HEK293 (cell line): ENCODE results near the gene CANT1.

Experiments
- BCL11A ChIP-seq: fragments of 450-650 bp; formaldehyde crosslinking; IDR thresholded peaks from 2 replicates; pipeline ENCODE4 v1.5.1; 2016; ENCODE audit warnings: low read depth, missing biosample characterization, missing genetic modification characterization
- MYNN ChIP-seq: fragments of 450-650 bp; formaldehyde crosslinking; IDR thresholded peaks from 2 replicates; pipeline ENCODE4 v1.5.1; 2016; ENCODE audit warnings: missing biosample characterization, missing genetic modification characterization, borderline replicate concordance
- TCF7L2 ChIP-seq: IDR thresholded peaks from 2 replicates; pipeline ENCODE4 v1.6.1; 2011; ENCODE audit warnings: low read depth, mild to moderate bottlenecking, inconsistent platforms, low read length, moderate library complexity, borderline replicate concordance
- ZBTB17 ChIP-seq: fragments of 450-650 bp; formaldehyde crosslinking; IDR thresholded peaks from 2 replicates; pipeline ENCODE4 v1.5.1; 2016; ENCODE audit warnings: missing biosample characterization, missing genetic modification characterization
- ZNF2 ChIP-seq: fragments of 450-650 bp; formaldehyde crosslinking; IDR thresholded peaks from 2 replicates; pipeline ENCODE4 v1.5.1; 2016; ENCODE audit warnings: missing biosample characterization, missing genetic modification characterization
- ZNF248 ChIP-seq: fragments of 450-650 bp; formaldehyde crosslinking; IDR thresholded peaks from 2 replicates; pipeline ENCODE4 v1.5.1; 2017; ENCODE audit warnings: missing biosample characterization, missing genetic modification characterization
- ZNF571 ChIP-seq: fragments of 450-650 bp; formaldehyde crosslinking; IDR thresholded peaks from 2 replicates; pipeline ENCODE4 v1.5.0; 2017; ENCODE audit warnings: missing biosample characterization, missing genetic modification characterization
- ZNF830 ChIP-seq: fragments of 450-650 bp; IDR thresholded peaks from 2 replicates; pipeline ENCODE4 v1.5.0; 2018; ENCODE audit warnings: missing biosample characterization, missing genetic modification characterization, low read depth, mild to moderate bottlenecking, moderate library complexity
- ZNF843 ChIP-seq: fragments of 450-650 bp; formaldehyde crosslinking; IDR thresholded peaks from 2 replicates; pipeline ENCODE4 v1.5.1; 2016; ENCODE audit warnings: missing biosample characterization, missing genetic modification characterization
- TF ChIP-seq, protein P1 (sequence below): fragments of 450-650 bp; formaldehyde crosslinking; IDR thresholded peaks from 2 replicates; pipeline ENCODE4 v1.5.1; 2016; ENCODE audit warnings: missing biosample characterization, missing genetic modification characterization
- TF ChIP-seq, protein P2 (sequence below): fragments of 450-650 bp; formaldehyde crosslinking; IDR thresholded peaks from 2 replicates; pipeline ENCODE4 v1.5.1; 2016; ENCODE audit warnings: missing biosample characterization, missing genetic modification characterization, borderline replicate concordance
- TF ChIP-seq, protein P3 (sequence below): fragments of 450-650 bp; formaldehyde crosslinking; IDR thresholded peaks from 2 replicates; pipeline ENCODE4 v1.5.1; 2016; ENCODE audit warnings: missing biosample characterization, missing genetic modification characterization
- TF ChIP-seq, protein P4 (sequence below): fragments of 450-650 bp; formaldehyde crosslinking; IDR thresholded peaks from 2 replicates; pipeline ENCODE4 v1.5.1; 2016; ENCODE audit warnings: missing biosample characterization, missing genetic modification characterization

DNA sequence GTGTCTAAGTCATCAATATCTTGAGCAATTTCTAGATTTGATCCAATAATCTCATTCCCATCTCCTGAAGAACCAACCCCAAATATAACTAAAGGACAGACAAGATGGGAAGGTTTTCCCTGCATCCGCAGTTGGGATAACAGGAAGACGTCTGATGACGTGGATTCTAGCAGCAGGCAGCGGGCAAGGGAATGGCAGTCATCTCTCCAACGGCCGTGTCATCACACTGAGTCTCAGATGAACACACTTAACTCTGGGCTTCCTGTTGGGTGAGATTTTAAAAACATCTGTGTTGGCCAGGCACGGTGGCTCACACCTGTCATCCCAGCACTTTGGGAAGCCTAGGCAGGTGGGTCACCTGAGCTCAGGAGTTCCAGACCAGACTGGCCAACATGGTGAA lies 63.4 kb downstream of the CANT1 start:
- TF ChIP-seq ZNF571 (tag by site-specific recombination) (no peak), TCF7L2 (no peak), ZNF843 (tag by site-specific recombination) (no peak), ZNF248 (no peak), BCL11A (tag by site-specific recombination) (no peak), ZBTB17 (tag by site-specific recombination) (no peak), MYNN (tag by site-specific recombination) (no peak), ZNF2 (no peak), ZNF830 (tag by site-specific recombination) (no peak)
- TF ChIP-seq, protein P1, sequence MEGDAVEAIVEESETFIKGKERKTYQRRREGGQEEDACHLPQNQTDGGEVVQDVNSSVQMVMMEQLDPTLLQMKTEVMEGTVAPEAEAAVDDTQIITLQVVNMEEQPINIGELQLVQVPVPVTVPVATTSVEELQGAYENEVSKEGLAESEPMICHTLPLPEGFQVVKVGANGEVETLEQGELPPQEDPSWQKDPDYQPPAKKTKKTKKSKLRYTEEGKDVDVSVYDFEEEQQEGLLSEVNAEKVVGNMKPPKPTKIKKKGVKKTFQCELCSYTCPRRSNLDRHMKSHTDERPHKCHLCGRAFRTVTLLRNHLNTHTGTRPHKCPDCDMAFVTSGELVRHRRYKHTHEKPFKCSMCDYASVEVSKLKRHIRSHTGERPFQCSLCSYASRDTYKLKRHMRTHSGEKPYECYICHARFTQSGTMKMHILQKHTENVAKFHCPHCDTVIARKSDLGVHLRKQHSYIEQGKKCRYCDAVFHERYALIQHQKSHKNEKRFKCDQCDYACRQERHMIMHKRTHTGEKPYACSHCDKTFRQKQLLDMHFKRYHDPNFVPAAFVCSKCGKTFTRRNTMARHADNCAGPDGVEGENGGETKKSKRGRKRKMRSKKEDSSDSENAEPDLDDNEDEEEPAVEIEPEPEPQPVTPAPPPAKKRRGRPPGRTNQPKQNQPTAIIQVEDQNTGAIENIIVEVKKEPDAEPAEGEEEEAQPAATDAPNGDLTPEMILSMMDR (tag by site-specific recombination): no peak
- TF ChIP-seq, protein P2, sequence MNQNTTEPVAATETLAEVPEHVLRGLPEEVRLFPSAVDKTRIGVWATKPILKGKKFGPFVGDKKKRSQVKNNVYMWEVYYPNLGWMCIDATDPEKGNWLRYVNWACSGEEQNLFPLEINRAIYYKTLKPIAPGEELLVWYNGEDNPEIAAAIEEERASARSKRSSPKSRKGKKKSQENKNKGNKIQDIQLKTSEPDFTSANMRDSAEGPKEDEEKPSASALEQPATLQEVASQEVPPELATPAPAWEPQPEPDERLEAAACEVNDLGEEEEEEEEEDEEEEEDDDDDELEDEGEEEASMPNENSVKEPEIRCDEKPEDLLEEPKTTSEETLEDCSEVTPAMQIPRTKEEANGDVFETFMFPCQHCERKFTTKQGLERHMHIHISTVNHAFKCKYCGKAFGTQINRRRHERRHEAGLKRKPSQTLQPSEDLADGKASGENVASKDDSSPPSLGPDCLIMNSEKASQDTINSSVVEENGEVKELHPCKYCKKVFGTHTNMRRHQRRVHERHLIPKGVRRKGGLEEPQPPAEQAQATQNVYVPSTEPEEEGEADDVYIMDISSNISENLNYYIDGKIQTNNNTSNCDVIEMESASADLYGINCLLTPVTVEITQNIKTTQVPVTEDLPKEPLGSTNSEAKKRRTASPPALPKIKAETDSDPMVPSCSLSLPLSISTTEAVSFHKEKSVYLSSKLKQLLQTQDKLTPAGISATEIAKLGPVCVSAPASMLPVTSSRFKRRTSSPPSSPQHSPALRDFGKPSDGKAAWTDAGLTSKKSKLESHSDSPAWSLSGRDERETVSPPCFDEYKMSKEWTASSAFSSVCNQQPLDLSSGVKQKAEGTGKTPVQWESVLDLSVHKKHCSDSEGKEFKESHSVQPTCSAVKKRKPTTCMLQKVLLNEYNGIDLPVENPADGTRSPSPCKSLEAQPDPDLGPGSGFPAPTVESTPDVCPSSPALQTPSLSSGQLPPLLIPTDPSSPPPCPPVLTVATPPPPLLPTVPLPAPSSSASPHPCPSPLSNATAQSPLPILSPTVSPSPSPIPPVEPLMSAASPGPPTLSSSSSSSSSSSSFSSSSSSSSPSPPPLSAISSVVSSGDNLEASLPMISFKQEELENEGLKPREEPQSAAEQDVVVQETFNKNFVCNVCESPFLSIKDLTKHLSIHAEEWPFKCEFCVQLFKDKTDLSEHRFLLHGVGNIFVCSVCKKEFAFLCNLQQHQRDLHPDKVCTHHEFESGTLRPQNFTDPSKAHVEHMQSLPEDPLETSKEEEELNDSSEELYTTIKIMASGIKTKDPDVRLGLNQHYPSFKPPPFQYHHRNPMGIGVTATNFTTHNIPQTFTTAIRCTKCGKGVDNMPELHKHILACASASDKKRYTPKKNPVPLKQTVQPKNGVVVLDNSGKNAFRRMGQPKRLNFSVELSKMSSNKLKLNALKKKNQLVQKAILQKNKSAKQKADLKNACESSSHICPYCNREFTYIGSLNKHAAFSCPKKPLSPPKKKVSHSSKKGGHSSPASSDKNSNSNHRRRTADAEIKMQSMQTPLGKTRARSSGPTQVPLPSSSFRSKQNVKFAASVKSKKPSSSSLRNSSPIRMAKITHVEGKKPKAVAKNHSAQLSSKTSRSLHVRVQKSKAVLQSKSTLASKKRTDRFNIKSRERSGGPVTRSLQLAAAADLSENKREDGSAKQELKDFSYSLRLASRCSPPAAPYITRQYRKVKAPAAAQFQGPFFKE: no peak
- TF ChIP-seq, protein P3, sequence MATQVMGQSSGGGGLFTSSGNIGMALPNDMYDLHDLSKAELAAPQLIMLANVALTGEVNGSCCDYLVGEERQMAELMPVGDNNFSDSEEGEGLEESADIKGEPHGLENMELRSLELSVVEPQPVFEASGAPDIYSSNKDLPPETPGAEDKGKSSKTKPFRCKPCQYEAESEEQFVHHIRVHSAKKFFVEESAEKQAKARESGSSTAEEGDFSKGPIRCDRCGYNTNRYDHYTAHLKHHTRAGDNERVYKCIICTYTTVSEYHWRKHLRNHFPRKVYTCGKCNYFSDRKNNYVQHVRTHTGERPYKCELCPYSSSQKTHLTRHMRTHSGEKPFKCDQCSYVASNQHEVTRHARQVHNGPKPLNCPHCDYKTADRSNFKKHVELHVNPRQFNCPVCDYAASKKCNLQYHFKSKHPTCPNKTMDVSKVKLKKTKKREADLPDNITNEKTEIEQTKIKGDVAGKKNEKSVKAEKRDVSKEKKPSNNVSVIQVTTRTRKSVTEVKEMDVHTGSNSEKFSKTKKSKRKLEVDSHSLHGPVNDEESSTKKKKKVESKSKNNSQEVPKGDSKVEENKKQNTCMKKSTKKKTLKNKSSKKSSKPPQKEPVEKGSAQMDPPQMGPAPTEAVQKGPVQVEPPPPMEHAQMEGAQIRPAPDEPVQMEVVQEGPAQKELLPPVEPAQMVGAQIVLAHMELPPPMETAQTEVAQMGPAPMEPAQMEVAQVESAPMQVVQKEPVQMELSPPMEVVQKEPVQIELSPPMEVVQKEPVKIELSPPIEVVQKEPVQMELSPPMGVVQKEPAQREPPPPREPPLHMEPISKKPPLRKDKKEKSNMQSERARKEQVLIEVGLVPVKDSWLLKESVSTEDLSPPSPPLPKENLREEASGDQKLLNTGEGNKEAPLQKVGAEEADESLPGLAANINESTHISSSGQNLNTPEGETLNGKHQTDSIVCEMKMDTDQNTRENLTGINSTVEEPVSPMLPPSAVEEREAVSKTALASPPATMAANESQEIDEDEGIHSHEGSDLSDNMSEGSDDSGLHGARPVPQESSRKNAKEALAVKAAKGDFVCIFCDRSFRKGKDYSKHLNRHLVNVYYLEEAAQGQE (tag by site-specific recombination): no peak
- TF ChIP-seq, protein P4, sequence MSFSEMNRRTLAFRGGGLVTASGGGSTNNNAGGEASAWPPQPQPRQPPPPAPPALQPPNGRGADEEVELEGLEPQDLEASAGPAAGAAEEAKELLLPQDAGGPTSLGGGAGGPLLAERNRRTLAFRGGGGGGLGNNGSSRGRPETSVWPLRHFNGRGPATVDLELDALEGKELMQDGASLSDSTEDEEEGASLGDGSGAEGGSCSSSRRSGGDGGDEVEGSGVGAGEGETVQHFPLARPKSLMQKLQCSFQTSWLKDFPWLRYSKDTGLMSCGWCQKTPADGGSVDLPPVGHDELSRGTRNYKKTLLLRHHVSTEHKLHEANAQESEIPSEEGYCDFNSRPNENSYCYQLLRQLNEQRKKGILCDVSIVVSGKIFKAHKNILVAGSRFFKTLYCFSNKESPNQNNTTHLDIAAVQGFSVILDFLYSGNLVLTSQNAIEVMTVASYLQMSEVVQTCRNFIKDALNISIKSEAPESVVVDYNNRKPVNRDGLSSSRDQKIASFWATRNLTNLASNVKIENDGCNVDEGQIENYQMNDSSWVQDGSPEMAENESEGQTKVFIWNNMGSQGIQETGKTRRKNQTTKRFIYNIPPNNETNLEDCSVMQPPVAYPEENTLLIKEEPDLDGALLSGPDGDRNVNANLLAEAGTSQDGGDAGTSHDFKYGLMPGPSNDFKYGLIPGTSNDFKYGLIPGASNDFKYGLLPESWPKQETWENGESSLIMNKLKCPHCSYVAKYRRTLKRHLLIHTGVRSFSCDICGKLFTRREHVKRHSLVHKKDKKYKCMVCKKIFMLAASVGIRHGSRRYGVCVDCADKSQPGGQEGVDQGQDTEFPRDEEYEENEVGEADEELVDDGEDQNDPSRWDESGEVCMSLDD (tag by site-specific recombination): no peak
